MM.1S (cell line): ENCODE data around the gene WDR64.

ENCODE experiments used
- EZH2 ChIP-seq: fragments of 300-600 bp; sonication (generic); optimal IDR thresholded peaks from 2 replicates; pipeline ENCODE3; 2017; ENCODE audit warnings: low read depth, mild to moderate bottlenecking, antibody characterized with exemption, low read length, mixed read lengths
- TF ChIP-seq, protein P1 (sequence below): fragments of 300-600 bp; sonication (generic); IDR thresholded peaks from 2 replicates; pipeline ENCODE4 v1.5.1; 2016; ENCODE audit warnings: antibody characterized with exemption, low read length, mixed read lengths

DNA sequence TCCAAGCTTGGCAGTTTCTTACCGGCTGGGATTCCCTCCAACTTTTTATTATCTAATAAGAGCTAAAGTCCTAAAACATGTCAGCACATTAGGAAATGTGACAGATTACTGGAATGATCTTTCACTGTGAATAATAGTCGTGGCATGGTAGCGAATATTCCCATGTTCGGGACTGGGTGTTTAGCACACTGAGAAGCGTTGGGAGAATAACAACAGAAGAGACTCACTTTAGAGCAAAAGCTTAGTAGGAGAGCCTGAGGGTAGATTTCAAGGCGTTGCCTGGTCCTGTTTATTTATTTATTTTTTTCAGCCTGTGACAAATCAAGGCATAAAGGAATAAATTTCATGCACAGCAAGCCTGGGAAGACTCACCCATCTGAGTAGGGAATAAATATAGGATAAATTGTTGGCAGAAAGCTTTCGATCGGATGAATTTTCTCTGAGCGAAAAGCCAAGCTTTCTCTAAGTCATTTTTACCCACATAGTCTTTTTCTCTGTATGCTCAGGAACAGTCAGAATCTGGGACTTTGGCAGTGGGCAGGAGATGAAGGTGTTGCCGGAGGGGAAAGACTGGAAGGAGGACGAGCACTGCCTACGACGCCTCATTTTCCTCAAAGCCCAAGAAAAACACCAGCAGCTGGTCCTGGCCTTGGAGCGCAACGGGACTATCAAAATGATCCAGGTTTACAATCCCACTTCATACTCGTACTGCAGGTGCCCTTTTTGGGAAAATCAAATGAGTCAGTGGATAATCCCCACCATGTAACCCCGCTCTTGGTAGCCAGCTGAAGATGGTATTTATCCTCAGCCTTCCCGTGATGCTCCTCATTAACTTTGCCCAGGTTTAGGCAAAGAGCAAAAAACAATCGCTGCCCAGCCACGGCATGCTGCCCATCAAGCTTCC is 97.2 kb downstream of the WDR64 start:
- TF ChIP-seq, protein P1, sequence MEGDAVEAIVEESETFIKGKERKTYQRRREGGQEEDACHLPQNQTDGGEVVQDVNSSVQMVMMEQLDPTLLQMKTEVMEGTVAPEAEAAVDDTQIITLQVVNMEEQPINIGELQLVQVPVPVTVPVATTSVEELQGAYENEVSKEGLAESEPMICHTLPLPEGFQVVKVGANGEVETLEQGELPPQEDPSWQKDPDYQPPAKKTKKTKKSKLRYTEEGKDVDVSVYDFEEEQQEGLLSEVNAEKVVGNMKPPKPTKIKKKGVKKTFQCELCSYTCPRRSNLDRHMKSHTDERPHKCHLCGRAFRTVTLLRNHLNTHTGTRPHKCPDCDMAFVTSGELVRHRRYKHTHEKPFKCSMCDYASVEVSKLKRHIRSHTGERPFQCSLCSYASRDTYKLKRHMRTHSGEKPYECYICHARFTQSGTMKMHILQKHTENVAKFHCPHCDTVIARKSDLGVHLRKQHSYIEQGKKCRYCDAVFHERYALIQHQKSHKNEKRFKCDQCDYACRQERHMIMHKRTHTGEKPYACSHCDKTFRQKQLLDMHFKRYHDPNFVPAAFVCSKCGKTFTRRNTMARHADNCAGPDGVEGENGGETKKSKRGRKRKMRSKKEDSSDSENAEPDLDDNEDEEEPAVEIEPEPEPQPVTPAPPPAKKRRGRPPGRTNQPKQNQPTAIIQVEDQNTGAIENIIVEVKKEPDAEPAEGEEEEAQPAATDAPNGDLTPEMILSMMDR = no peak
- TF ChIP-seq EZH2 = no peak
